SKM-1 treated with dmso at 0.1 percent for 144 hours (cell line): ENCODE data around the gene CRHR1.
"Not testable (repeated sequence)": the region's sequence is repeated elsewhere in the genome, so short reads cannot be mapped to it uniquely, and the experiment has no call there.

ENCODE experiments used
- DNase-seq: peaks from one replicate; lab custom pipeline; 2025; ENCODE audit not compliant: unreplicated experiment; lab: John Stamatoyannopoulos, UW

Gene CRHR1

DNA sequence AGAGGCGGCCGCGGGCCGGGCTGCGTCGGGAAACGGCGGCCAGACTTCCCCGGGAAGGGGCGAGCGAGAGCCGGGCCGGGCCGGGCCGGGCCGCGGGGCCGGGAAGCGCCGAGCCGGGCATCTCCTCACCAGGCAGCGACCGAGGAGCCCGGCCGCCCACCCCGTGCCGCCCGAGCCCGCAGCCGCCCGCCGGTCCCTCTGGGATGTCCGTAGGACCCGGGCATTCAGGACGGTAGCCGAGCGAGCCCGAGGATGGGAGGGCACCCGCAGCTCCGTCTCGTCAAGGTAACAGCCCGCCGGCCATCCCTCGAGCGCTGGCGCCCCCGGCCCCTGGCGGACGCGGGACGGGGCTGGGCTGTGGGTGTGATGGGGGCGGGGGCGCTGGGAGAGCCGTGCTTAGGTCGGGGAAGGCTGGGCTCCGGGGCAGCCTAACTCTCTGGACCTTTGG lies at the start of gene CRHR1:
TSS of gene CRHR1 (plus strand) at position 28 of the 448 bp plus-strand sequence. CDS start at position 253, 225 bp downstream.
- DNase-seq, result no peak

DNA sequence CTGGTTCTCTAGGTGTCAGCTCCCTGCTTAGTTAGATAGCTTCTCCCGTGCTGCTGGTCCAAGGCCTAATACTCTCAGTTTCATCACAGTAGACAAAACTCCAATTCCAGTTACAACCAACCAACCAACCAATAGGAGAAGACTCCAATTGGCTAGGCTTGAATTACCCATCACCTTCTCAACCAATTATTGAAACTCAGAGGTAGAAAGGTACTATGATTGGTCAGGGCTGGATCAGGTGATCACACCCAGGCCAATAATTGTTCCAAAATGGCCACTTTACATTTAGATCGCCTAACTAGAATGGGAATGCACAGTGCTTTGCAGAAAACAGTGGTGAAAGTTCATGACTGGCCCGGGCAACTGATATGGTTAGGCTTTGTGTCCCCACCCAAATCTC lies 49.5 kb upstream of the CRHR1 start:
- DNase-seq, result no peak

DNA sequence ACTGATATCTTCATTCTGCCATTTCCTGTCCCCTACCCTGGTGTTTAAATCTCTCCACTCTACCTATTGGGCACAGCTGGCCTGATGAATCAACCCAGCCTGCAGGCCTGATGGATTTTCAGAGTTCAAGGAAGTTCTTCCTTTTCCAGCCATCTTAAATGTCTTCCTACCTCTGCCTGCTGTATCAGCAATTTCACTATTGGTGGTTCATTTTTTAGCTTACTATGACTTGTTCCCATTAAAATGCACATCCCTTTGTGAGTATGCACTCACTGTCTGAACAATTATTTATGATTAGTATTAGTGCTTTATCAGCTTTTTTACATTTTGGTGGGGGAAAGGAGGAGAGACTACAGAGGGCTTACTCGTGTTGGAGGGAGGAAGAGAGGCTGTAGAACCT lies 48.6 kb upstream of the CRHR1 start:
- DNase-seq, result no peak

DNA sequence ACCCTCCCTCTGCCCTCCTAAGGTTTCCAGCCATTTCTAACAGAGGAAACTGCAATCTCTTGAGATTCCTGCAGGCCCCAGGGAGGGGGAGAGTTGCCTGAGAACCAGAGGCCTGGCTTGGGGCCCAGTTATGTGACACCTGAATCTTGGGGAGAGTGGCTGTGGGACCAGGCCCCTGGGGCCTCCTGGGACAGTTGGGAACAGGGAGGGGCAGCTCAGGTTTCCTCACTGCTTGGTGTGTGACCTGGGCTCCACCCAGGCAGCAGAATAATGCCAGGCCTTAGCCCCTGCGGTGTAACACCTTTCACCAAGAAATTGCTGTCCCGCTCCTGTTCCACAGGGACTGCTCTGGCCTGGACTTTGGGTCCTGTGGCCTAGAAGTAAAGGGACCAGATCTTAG lies 44.3 kb upstream of the CRHR1 start:
- DNase-seq, result no peak

DNA sequence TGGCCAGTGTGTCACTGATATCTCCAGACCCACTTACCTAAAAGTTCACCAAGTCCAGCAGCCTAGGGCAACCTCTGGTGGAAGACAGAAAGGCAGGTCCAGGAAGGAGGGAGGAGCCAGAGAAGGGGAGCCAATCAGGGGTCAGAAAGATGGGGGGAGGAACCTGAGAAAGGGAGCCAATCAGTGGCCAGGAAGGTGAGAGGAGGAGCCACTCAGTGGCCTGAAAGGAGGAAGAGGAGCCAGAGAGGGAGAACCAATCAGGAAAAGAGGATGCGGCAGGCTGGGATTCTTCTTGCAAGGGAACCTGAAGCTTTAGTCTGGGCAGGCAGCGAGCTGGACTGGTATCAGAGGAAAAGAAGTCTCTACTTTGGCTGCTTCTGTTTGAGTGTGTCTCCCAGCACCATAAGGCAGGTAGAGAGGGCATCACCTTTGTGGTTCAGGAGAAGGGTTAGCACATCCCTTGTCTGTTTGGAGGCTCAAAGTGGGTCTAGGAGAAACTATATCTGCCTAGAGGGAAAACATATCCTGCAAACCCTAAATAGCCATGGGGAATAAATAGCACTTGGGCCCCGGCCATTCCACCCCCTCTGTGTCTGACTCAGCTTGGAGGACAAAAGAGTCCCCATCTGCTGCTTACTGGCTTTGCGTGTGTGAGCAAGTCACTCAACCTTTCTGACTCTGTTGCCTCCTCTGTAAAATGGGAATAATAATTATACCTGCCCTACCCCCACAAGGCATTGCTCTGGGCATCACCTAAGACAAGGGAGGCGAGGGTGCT lies 43.4 kb upstream of the CRHR1 start:
- DNase-seq, result no peak

DNA sequence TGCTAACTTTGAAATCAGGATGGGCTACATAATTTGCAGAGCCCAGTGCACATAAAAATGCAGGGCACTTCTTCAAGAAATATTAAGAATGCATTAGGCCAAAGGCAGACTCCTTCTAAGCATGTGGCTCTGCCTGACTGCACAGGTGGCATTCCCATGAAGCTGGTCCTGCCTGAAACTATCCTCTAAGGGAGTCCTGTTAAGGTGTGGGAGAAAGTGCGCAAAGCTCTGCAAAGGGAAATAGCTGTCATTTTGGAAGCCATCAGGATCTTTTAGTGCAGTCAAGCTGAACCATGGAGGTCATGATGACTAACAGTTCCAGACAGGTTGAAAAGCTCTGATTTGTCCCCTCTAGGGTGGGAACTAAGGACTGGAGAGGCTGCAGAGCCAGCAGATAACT lies 41.9 kb upstream of the CRHR1 start:
- no peak for DNase-seq

DNA sequence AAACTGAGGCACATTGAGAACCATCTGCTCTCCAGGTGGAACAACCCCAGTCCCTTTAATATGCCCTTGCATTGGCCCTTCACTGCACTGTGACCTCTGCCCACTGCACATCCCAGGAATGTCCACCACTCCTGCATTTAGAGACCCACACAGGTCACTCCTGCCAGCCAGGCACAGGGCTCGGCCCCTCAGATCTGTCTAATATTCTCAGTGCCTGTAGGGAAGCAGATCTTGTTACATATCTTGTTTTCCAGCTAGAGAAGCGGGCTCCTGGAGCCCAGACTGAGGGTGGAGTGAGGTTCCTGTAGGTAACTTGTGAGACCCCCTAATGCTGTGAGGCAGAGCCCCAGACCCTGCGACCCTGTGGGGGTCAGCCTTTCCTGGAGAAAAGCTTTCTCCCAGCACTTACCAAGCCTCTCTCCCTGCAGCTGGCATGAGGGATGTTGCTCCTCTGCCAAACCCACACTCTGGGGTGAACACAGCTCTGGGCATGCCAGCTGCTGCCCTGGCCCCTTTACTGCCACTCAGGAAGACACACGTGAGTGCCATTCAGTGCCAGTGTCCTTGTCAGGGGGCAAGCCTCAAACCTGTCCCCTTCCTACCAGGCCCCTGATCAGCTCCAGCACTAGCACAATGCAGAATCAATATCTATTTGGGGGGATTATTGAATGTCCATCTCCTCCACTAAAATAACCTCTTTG lies 40.3 kb upstream of the CRHR1 start:
- DNase-seq, result no peak

DNA sequence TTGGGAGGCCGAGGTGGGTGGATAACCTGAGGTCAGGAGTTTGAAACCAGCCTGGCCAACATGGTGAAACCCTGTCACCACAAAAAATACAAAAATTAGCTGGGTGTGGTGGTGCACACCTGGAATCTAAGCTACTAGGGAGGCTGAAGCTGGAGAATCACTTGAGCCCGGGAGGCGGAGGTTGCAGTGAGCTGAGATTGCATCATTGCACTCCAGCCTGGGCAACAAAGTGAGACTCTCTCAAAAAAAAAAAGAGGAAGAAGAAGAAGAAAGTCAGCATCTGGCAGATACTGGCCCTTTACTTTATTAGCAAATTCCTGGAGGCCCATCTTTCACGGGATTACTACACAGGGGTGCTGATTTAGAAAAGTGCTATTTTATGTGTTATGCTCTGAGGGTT lies 39.3 kb upstream of the CRHR1 start:
- DNase-seq, result not testable (repeated sequence)

DNA sequence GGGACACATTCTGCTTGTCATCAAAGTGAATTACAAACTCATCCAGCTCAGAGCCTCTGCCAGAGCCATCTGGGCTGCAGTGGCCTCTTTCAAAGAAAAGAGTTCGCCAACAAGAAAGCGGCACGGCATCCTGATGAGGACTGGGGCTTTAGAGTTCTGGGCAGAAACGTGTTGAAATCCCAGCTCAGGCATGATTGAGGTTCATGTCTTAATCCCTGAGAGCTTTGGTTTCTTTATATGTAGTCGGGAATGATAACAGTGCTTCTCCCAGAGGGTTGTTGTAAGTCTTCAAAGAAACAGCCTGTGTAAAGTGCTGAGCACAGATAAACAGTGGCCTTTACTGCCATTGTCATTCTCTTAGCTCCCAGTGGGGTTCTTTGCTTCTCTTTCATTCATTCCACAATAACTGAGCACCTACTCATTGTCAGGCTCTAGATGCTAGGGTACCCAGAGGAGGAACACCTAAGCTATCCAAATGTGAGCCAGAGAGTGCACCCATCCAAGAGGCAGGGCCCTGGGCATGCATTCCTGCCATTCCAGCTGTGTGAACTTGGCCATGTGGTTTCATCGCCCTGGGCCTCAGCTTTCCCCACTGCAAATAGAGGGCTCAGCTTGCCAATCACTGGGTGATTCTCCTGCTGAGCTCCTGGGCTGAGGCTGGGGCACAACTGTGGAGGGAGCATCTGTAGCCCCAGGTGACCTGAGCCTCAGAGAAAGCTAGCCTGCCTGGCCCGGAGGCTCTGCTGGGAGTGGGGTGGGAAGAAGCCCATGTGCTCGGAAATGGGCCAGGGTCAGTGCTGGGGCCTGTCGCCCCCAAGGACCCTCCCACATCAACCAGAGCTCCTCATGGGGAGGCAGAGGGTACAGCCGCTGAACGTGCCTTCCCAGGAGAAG lies 38.3 kb upstream of the CRHR1 start:
- no peak for DNase-seq

DNA sequence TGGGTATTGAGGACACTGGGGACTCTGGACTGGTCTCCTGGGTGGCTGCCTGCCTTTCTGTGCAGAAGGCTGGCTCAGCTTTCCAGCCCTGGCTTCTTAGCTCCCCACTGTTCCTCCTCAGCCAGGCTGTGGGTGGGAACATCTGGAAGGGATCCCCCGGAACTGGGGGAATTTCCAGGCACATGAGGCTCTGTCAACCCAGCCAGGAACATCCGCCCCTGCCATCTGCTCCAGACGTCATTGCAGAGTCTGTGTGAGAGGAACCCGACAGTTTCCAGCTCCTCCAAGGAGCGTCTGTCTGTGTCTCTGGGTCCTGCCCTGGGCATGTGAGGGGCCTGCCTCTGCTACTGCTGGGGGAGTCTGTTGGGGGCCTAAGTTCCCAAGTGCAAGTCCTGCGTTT lies 36.2 kb upstream of the CRHR1 start:
- DNase-seq, result no peak

DNA sequence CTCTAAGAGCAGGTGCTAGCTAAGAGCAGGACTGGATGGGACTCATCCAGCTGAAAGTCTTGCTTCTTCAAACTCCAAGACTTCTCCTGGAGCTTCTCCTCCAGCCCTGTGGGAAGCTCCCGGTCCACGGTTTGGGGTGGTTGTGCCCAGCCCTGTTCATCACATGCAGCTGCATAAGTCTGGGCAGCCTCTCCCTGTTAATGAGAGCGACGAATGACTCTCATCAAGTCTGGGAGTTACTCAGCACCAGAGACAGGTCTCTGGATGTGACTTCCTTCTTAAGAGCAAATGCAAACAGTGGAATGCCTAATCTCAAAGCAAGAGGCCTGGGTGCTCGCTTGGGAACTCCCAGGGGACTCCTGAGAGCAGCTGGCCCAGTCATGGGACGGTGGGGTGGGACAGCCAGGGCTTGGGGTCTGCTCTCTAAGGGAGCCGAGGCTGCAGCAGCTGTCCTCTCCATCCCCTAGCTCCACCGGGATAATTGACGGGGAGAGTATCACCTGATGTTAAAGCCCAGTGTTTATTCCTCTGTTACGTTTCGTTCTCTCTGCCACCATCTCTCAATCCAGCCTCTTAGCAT lies 35.3 kb upstream of the CRHR1 start:
- no peak for DNase-seq

DNA sequence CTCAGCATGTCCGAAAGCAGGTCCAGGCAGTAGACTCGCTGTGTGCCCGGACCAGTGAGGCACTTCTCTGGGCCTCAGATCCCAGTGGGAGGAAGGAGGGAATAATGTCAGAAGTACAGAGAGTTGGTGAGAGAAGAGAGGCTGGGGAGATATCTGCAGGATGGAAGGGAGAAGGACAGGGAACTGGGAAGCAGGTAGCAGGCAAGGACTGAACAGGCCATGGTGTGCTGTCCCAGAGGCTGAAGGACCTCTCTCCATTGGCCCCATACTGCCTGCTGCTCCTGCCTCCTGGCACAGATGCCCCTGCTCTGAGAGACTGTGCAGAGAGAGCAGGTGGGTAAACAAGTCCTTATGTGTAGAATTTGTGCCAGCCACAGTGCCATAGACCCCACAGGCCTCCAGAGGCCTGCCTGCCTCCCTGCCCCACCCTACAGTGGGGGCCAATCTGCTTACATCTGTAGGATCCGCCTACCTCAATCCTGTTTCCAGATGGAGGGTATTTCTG lies 34.2 kb upstream of the CRHR1 start:
- DNase-seq, result no peak

DNA sequence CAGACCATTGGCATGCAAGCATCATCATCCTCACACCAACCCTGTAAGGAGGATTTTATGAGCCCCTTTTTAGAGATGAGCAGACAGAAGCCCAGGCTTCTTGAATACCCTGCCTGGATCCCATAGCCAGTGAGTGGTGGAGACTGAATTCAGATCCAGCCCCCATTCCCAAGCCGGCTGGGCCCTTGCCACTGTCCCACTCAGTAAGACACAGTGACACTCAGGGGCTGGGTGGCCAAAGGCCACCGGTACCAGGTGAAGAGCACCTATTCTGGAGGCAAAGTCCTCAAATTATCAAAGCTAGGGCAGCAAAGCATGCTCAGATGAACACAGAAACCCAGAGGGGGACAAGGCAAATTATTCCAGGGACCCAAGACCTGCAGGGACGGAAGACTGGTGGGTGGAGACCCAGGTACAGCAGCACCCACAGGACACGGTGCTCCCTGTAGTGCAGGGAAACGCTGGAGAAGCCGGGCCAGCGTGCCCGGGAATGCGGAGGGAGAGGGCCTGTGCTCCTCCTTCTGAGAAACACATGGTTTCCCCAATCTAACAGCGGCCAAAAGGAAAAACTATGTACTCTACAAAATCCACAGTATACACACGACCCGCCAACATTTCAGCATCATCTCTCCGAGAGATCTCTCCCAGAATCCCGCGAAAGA lies 33.2 kb upstream of the CRHR1 start:
- no peak for DNase-seq

DNA sequence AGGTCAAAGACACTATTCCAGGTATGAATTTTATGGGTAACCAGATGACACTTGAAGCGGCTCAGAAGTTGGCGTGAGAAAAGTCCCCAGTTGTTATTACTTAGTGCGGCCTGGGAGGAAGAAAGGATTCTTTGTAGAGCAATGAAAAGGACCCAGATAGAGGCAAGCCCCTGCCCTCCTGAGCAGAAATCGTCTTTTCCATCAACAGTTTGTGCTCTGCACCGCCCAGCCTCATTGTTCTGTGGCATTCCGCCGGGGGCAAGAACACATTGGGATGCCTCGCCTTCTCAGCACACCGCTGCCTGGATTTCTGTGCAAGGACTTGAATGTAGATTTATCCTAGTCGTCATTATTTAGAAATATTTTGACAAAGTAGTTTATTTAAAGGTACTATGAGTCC lies 32.7 kb upstream of the CRHR1 start:
- no peak for DNase-seq

DNA sequence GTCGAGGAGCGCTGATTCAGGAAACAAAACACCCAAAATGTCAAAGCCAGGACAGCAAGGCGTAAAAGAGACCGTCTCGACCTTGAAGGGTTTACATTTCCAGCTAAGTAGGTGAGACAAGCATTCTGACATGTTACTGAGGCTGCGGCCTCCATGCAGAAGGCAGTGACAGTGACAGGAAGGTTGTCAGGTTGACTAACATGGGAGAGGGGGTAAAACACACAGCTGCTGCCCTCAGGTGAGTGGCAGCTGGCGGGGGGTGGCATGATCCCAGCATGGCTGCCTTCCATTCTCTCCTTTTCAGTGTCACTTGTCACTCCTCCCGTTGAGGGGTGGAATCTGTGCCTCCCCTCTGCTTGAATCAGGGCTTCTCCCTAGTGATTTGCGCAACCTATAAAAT lies 31.9 kb upstream of the CRHR1 start:
- no peak for DNase-seq

DNA sequence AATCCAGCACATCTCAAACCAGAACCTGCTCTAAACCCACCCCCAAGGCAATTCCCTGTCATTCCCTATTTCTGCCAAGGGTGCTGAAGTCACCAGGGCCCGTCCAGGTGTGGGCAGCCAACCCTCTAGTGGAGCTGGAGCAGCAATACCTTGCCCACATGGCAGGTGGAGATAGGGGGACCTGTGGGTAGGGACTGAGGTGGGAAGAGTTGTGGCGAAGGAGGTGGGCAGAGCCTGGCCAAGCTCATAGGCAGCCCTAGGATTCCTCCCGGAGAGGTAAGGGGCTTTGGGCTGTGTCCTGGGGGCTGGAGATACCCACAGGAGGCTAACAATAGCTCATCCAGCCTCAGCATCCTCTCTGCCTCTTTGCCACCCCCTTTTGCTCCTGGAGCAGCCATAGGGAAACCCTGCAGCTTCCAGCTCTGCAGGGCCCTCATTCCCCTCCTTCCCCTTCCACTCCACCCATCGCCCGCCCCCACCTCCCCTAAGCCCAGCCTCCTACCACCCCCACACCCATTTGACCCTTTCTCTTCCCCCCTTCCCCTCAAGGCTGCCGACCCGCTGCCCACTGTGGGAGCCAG lies 30.4 kb upstream of the CRHR1 start:
- DNase-seq, result no peak

DNA sequence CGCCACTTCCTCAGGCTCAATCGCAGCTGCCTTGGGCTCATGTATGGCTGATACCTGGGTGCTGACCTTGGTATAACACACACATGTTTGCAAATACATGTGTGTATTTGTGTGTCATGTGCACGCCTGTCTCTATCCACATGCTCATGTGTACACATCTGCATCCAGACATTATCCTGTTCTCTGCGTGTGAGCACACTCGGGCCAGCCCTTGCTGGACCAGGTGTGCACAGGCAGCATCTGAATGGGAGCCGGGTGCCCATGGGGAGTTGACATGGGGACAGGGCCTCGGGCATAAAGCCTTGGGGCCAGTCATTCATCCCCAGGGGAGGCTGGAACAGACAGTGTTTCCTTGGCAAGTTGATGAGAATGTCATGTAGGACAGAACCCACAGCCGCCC lies 29.1 kb upstream of the CRHR1 start:
- DNase-seq, result no peak

DNA sequence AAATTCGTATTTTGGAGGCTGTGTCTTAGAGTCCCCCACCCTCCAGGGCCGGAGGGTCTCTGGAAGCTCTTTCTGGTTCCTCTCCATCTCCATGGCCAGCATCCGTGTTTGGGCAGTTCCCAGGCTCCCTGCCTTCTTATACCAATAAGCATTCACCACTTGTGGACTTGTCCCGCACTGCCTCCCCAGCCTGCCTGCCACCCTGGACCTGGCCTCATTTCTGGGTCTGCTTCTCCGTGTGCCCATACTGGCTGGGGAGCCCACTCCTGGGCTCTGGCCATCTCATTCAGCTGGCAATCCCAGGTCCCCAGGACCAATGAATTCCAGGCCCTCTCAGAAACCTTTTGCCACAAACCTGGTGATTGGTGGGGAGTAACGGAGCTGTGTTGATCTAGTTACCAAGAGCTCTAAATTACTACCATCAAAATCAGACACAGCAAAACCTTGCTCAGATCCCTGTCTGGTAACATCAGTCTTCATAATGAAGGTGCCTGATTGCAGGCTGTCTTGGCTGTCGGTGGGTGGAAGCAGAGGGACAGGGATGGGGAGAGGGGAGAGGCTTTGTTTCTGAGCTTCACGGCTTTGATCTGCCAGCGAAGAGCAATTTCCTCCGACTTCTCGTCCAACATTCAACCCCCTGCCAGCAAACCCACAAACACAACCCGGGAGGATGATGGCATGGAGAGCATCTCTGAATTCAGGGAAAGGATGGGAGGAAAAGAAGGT lies 27.7 kb upstream of the CRHR1 start:
- DNase-seq, result no peak

DNA sequence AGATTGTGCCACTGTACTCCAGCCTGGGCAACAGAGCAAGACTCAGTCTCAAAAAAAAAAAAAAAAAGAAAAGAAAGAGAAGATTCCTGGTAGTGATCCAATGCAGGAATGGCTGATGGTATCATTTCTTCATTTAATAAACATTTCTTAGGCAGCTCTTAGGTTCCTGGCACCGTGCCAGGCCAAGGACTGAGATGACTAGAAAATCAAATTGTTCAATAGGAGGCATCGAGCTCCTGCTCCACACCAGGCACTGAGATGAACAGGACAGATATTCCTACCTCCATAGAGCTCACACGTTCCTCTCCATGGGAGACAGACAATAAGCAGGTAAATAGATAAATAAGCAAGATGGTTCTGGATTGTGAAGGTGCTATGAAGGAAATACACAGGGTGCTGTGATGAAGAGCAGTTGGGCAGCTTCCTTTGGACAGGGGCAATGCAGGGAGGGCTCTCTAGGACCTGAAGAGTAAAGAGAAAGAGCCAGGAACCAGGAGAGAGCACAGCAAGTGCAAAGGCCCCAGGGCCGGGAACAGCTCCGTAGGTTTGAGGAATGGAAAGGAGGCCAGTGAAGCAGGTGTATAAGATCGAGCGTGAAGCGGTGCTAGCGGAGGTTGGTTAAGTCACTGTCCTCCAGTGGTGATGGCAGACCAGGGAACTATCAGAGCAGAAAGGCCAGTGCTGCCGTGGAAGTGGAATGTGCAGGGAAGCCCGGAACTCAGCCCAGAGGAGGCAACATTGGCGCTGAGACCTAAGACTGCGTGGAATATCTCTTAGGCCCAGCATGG lies 26.5 kb upstream of the CRHR1 start:
- DNase-seq, result no peak
